GM21528 (cell line): ENCODE measurements around the gene MPP2.
"Not testable (repeated sequence)": the region's sequence is repeated elsewhere in the genome, so short reads cannot be mapped to it uniquely, and the experiment has no call there.

Experiments
- ATAC-seq: cut with Tn5 transposase; IDR thresholded peaks from one replicate; pipeline ENCODE4 v1.9.1; 2021; ENCODE audit warnings: mild to moderate bottlenecking, moderate library complexity; ENCODE audit not compliant: unreplicated experiment, low FRiP score

Gene MPP2

GRCh38 chr17:43878260-43879175, 28.8 kb downstream of the MPP2 start:
- no peak for ATAC-seq

- ATAC-seq: no peak
Observed at GRCh38 chr17:43877451-43878155, 29.7 kb downstream of the MPP2 start.

GRCh38 chr17:43877031-43877430, 30.3 kb downstream of the MPP2 start:
- no peak for ATAC-seq

GRCh38 chr17:43875476-43876147, 31.7 kb downstream of the MPP2 start:
- no peak for ATAC-seq

GRCh38 chr17:43874293-43874692, 33.0 kb downstream of the MPP2 start:
- no peak for ATAC-seq

GRCh38 chr17:43873815-43874214, 33.5 kb downstream of the MPP2 start:
- no peak for ATAC-seq

- ATAC-seq: no peak
Observed at GRCh38 chr17:43873091-43873490, 34.2 kb downstream of the MPP2 start.

GRCh38 chr17:43871946-43872690, 35.2 kb downstream of the MPP2 start:
- ATAC-seq: no peak

- not testable (repeated sequence) for ATAC-seq
Observed at GRCh38 chr17:43869031-43869430, 38.3 kb downstream of the MPP2 start.

GRCh38 chr17:43868226-43868994, 38.9 kb downstream of the MPP2 start:
- ATAC-seq: no peak

- ATAC-seq: no peak
Observed at GRCh38 chr17:43864161-43864984, 43.0 kb downstream of the MPP2 start.

- ATAC-seq: no peak
Observed at GRCh38 chr17:43861960-43862359, 45.4 kb downstream of the MPP2 start.

GRCh38 chr17:43860927-43861622, 46.3 kb downstream of the MPP2 start:
- ATAC-seq: no peak

- no peak for ATAC-seq
Observed at GRCh38 chr17:43860077-43860725, 47.1 kb downstream of the MPP2 start.

GRCh38 chr17:43857957-43858600, 49.3 kb downstream of the MPP2 start:
- no peak for ATAC-seq

GRCh38 chr17:43857141-43857540, 50.2 kb downstream of the MPP2 start:
- no peak for ATAC-seq

- no peak for ATAC-seq
Observed at GRCh38 chr17:43856141-43856540, 51.2 kb downstream of the MPP2 start.
